OCI-LY1 (cell line): Measurements from ENCODE around the gene MRPL14.

Experiments
- H2AFZ ChIP-seq: fragments of 200-600 bp; sonication (generic), shearing (Covaris generic); 2 replicates; pipeline ENCODE4 v1.6.0; 2014; ENCODE audit warnings: antibody characterized with exemption, mild to moderate bottlenecking, low read length
- H3F3A ChIP-seq: fragments of 200-600 bp; sonication (generic), shearing (Covaris generic); 2 replicates; pipeline ENCODE4 v1.6.0; 2014; ENCODE audit warnings: mild to moderate bottlenecking, antibody characterized with exemption, low read length, moderate library complexity; ENCODE audit not compliant: insufficient read depth
- H3K27ac ChIP-seq: fragments of 200-600 bp; sonication (generic); 2 replicates; pipeline ENCODE4 v1.5.1; 2014; ENCODE audit warnings: low read length, mixed run types, mild to moderate bottlenecking, low read depth; ENCODE audit not compliant: poor library complexity, severe bottlenecking
- H3K27me3 ChIP-seq: fragments of 200-600 bp; sonication (generic); 2 replicates; pipeline ENCODE4 v1.6.0; 2014; ENCODE audit warnings: antibody characterized with exemption, mild to moderate bottlenecking, low read length, moderate library complexity; ENCODE audit not compliant: insufficient read depth
- H3K36me3 ChIP-seq: fragments of 200-600 bp; sonication (generic); 2 replicates; pipeline ENCODE4 v1.6.1; 2014; ENCODE audit warnings: mild to moderate bottlenecking, antibody characterized with exemption, low read length, moderate library complexity, mixed read lengths; ENCODE audit not compliant: insufficient read depth
- H3K4me1 ChIP-seq: fragments of 200-600 bp; sonication (generic); 2 replicates; pipeline ENCODE4 v1.5.1; 2014; ENCODE audit warnings: mild to moderate bottlenecking, low read length, moderate library complexity; ENCODE audit not compliant: insufficient read depth, severe bottlenecking
- H3K4me2 ChIP-seq: fragments of 200-600 bp; sonication (generic), shearing (Covaris generic); 2 replicates; pipeline ENCODE4 v1.6.1; 2014; ENCODE audit warnings: low read length
- H3K4me3 ChIP-seq: fragments of 200-600 bp; sonication (generic); 2 replicates; pipeline ENCODE4 v1.5.1; 2014; ENCODE audit warnings: low read length, low read depth, mild to moderate bottlenecking, mixed read lengths; ENCODE audit not compliant: poor library complexity, severe bottlenecking
- H3K79me2 ChIP-seq: fragments of 200-600 bp; shearing (Covaris generic); 2 replicates; pipeline ENCODE4 v1.6.1; 2016; ENCODE audit warnings: mixed run types, low read length, mixed read lengths; ENCODE audit not compliant: insufficient read depth
- H3K9ac ChIP-seq: fragments of 200-600 bp; sonication (generic), shearing (Covaris generic); 2 replicates; pipeline ENCODE4 v1.6.1; 2014; ENCODE audit warnings: mild to moderate bottlenecking, low read length, mixed read lengths
- H3K9me2 ChIP-seq: fragments of 200-600 bp; sonication (generic), shearing (Covaris generic); 2 replicates; pipeline ENCODE4 v1.6.1; 2014; ENCODE audit warnings: low read depth, mild to moderate bottlenecking, low read length, mixed read lengths
- H3K9me3 ChIP-seq: fragments of 200-600 bp; shearing (Covaris generic); 2 replicates; pipeline ENCODE4 v1.6.1; 2014; ENCODE audit warnings: low read length, mixed read lengths
- H4K20me1 ChIP-seq: fragments of 200-600 bp; sonication (generic), shearing (Covaris generic); 2 replicates; pipeline ENCODE4 v1.6.0; 2016; ENCODE audit warnings: mild to moderate bottlenecking, low read length; ENCODE audit not compliant: insufficient read depth
- EZH2 ChIP-seq: fragments of 200-600 bp; sonication (generic), shearing (Covaris generic); IDR thresholded peaks from 2 replicates; pipeline ENCODE4 v1.8.0; 2017; ENCODE audit warnings: borderline replicate concordance, mixed run types, mild to moderate bottlenecking, antibody characterized with exemption, low read length, moderate library complexity, mixed read lengths
- TF ChIP-seq, protein P1 (sequence below): fragments of 200-600 bp; sonication (generic), shearing (Covaris generic); IDR thresholded peaks from 2 replicates; pipeline ENCODE4 v1.5.1; 2017; ENCODE audit warnings: mild to moderate bottlenecking, antibody characterized with exemption, low read length, moderate library complexity, mixed read lengths

Gene MRPL14

DNA sequence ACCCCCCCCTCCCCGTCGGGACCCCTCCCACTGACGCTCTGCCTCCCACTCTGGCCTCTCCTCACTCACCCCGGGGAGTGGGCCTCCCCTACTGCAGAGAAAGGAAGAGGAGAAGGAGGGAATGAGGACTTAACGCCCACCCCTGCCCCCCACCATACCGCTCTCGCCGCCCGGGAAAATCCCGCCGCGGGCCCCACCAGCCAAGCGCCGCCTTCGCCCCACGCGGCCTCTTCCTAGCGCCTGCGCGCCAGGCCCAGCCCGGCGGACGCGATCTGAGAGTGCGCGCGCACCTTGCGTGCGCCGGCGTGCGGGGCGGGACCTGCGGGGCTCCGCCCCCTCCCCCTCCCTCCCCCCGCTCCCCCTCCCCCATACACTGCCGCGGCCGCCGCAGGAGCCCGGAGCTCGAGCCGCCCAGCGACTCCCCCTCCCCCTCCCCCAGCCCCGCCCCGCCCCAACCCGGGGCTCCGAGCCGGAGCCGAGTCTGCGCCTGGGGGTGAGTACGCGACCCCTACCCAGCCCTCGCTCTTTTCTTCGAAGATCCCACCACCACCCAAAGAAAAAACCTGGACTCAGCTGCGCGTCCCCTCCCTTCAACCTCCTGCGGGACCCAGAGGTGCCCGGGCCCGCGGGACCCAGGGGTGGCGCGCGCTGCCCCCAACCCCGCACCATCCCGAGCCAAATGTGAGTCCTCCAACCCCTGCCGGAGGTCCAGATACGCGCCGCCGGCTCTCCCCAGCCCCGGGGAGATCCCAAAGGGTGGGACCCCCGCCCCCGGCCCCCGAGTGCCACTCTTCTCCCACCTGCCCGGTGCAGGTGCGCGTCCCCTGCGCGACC, at the start of gene MRPL14, which contains the start of gene TMEM63B:
MRPL14 (minus strand) TSS at position 267 of the 834 bp plus-strand sequence. CDS start 10,841 bp downstream, outside the sequence.
TMEM63B (plus strand) TSS at position 369 of the 834 bp plus-strand sequence. CDS start 7,031 bp downstream, outside the sequence.
- H3F3A ChIP-seq = no peaks in the 10 kb centered on the region
- peaks cover 51% of the 10 kb centered on the region for H3K4me1 ChIP-seq
- peak within 1 kb of the TSS; percentile 83 for H3K4me3 ChIP-seq
- H3K9ac ChIP-seq = peak within 1 kb of the TSS; percentile 85
- no peaks in the 10 kb centered on the region for H3K27me3 ChIP-seq
- peak within 1 kb of the TSS; percentile 97 for H3K4me2 ChIP-seq
- peaks cover 47% of the 10 kb centered on the region for H3K79me2 ChIP-seq
- H3K36me3 ChIP-seq = no peaks in the 10 kb centered on the region; the same call in 1 of the 2 replicates
- H4K20me1 ChIP-seq = no peaks in the 10 kb centered on the region
- H3K9me2 ChIP-seq = no peaks in the 10 kb centered on the region
- peak within 1 kb of the TSS; percentile 77 for H2AFZ ChIP-seq
- no peak for TF ChIP-seq EZH2
- TF ChIP-seq, protein P1, sequence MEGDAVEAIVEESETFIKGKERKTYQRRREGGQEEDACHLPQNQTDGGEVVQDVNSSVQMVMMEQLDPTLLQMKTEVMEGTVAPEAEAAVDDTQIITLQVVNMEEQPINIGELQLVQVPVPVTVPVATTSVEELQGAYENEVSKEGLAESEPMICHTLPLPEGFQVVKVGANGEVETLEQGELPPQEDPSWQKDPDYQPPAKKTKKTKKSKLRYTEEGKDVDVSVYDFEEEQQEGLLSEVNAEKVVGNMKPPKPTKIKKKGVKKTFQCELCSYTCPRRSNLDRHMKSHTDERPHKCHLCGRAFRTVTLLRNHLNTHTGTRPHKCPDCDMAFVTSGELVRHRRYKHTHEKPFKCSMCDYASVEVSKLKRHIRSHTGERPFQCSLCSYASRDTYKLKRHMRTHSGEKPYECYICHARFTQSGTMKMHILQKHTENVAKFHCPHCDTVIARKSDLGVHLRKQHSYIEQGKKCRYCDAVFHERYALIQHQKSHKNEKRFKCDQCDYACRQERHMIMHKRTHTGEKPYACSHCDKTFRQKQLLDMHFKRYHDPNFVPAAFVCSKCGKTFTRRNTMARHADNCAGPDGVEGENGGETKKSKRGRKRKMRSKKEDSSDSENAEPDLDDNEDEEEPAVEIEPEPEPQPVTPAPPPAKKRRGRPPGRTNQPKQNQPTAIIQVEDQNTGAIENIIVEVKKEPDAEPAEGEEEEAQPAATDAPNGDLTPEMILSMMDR = no peak
- no peaks in the 10 kb centered on the region for H3K9me3 ChIP-seq
- H3K27ac ChIP-seq = peak within 1 kb of the TSS; percentile 47

- H3K9me2 ChIP-seq = no peaks in the 10 kb centered on the region
- H4K20me1 ChIP-seq = no peaks in the 10 kb centered on the region
- no peak overlapping the region for H2AFZ ChIP-seq
- H3K36me3 ChIP-seq = no peaks in the 10 kb centered on the region
- no peak overlapping the region for H3K9ac ChIP-seq
- H3K27me3 ChIP-seq = 0 out of 2 replicates have a peak, but pooled peaks cover 8% of the 10 kb centered on the region
- TF ChIP-seq, protein P1 = no peak
- TF ChIP-seq EZH2 = no peak
- H3K4me2 ChIP-seq = no peak overlapping the region; the same call in 1 of the 2 replicates
- H3K9me3 ChIP-seq = no peaks in the 10 kb centered on the region
- no peak overlapping the region for H3K4me3 ChIP-seq
- no peaks in the 10 kb centered on the region for H3F3A ChIP-seq
- H3K79me2 ChIP-seq = no peaks in the 10 kb centered on the region
- H3K27ac ChIP-seq = no peak overlapping the region
- H3K4me1 ChIP-seq = peaks cover 6% of the 10 kb centered on the region
Observed at GRCh38 chr6:44176130-44176761, 49.0 kb upstream of the MRPL14 start.

DNA sequence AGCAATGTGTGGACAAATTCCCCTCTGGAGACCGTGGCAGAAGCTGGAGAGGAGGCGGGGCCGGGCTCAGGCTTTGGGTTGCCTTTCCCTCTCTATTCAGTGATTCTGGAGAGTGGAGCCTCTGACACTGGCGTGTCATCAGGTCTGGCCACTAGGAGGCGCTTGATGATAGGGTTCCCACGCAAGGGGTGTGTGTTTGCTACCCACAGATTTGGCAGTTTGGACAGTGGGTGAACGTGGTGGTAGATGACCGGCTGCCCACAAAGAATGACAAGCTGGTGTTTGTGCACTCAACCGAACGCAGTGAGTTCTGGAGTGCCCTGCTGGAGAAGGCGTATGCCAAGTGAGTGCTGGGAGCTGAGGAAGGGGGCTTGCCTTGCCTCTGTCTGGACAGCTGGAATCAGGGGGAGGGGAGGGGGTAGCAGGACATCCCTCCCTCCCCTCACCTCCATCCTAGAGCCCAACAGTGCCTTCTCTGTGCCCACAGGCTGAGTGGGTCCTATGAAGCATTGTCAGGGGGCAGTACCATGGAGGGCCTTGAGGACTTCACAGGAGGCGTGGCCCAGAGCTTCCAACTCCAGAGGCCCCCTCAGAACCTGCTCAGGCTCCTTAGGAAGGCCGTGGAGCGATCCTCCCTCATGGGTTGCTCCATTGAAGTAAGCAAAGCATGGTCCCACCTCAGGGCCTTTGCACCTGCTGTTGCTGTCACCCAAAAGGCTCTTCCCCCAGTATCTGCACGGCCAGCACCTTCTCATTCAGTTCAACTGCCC, 45.7 kb upstream of the MRPL14 start:
- 0 out of 2 replicates have a peak, but pooled peaks cover 12% of the 10 kb centered on the region for H3K27me3 ChIP-seq
- no peak overlapping the region for H3K9ac ChIP-seq
- H3F3A ChIP-seq = no peaks in the 10 kb centered on the region
- H3K4me2 ChIP-seq = no peak overlapping the region
- H3K79me2 ChIP-seq = no peaks in the 10 kb centered on the region
- H3K9me2 ChIP-seq = no peaks in the 10 kb centered on the region
- no peaks in the 10 kb centered on the region for H3K9me3 ChIP-seq
- H4K20me1 ChIP-seq = no peaks in the 10 kb centered on the region
- no peak overlapping the region for H2AFZ ChIP-seq
- no peak overlapping the region for H3K27ac ChIP-seq
- peaks cover 6% of the 10 kb centered on the region for H3K4me1 ChIP-seq
- no peaks in the 10 kb centered on the region for H3K36me3 ChIP-seq
- no peak overlapping the region for H3K4me3 ChIP-seq
- TF ChIP-seq EZH2 = no peak
- TF ChIP-seq, protein P1 = peak; percentile 94
